ENCODE results near the gene FOXG1.

DNA sequence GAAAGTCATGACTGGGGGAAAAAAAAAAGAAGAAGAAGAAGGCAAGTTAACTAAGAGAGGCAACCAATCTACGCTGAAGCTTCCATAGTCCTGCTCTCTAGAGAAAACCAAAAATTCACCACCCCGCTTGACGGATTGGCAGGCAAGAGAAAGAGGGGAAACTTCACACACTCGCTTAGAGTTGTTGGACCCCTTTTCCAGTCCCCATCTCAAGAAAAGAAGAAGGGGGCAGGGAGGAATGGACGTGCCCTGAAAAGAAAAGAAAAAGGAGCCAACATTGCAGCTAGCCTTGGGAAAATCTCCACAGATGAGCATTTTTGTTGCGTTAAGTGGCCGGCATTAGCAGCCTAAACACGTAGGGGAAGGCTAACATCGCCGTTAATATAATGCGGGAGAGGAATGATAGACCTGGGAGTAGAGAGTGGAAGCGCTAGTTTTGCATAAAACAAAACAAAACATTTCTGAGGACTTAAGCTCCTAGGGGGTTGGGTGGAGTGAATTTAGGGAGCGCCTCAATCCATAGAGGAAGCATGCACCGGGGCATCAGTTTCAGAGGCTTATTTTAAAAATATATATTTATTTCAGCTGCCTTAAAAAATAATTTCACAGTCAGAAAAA is 11.3 kb upstream of the FOXG1 start:
- TF ChIP-seq POLR2A (IDR thresholded peaks at IDR 0.05; ENCODE audit: low read length) (no peak), GATA1 (IDR thresholded peaks at IDR 0.05; ENCODE audit: low read depth, low read length) (no peak)
